GM21447 (cell line): ENCODE results near the gene CAPN13.

Experiments
- ATAC-seq: cut with Tn5 transposase; IDR thresholded peaks from one replicate; pipeline ENCODE4 v1.9.1; 2021; ENCODE audit not compliant: unreplicated experiment

CAPN13 gene

GRCh38 chr2:30730736-30731647, 76.3 kb downstream of the CAPN13 start:
- ATAC-seq, result no peak

DNA sequence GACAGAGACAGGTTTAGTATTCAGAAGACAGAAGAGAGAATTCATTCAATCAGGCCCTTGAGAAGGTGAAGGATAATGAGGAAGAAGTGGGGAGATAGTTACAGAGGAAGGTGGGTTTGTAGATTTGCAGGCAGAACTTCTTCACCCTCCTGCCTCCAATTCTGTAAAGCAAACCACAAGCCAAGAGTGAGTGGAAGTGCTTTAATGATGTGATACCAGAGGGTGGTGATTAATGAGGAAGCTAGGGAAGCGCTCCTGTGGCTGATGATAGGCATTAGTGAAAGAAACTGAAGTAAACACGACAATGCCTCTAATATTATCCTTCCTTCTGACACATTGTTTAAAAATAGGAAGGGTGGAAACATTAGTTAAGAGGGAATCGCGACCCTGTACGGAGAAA, 78.2 kb downstream of the CAPN13 start:
- no peak for ATAC-seq

DNA sequence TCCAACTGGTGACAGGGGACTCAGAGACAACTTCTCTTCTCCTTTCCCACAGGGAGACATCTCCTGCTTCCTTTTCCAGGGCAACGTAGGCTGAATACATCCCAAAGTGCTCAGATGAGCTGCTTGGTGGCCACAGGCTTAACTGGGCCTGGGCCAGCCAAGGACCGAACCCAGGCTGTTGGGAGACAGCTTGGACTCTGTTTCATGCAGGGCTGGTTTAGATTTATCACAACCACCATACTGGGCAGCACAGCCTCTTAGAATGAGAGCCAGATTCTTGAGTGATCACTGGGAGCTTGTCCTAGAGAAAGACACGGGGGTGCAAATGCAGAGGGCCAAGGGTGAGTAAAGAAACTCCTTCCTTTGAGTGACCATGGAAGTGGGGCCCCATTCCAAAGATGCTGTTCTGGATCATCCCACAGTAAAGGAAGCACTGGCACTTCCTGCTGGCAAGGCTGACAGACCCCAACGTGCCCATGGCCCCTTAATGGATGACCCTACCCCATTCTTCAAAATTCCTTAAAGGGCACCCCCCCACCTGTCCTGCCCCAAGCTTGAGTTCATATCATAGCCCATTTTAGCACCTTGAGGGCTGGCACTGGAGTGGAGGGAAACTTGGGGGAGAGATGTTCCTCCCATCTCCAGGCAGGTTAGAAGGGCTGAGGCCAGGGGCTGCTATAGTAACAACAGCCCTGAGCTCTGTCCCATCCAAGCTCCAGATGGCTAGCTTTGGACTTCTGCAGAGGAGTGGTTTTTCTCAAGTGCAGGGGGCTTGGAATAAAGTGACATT, 84.1 kb downstream of the CAPN13 start:
- ATAC-seq, result no peak

- no peak for ATAC-seq
These were observed 85.3 kb downstream of the CAPN13 start for GRCh38 chr2:30721668-30722647.

DNA sequence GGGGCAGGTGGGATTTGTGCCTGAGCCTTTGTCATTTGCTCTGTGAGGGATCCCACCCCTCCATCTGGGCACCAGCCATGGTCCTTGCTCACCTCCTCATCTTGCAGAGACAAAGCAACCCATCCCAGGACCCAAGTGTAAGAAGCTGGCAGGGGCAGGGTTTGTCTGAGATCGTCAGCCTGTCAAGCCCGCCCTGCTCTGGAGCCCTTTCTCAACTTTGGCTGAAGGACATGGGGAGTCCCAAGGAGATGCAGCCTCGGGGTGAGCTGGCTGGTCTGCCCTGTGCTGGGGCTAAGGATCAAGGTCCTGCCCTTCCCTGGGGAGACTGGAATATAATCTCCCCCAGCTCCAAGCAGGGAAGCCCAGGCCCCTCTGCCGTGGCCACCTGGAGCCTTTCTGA, 86.0 kb downstream of the CAPN13 start:
- no peak for ATAC-seq

GRCh38 chr2:30717081-30717650, 90.1 kb downstream of the CAPN13 start:
- no peak for ATAC-seq

DNA sequence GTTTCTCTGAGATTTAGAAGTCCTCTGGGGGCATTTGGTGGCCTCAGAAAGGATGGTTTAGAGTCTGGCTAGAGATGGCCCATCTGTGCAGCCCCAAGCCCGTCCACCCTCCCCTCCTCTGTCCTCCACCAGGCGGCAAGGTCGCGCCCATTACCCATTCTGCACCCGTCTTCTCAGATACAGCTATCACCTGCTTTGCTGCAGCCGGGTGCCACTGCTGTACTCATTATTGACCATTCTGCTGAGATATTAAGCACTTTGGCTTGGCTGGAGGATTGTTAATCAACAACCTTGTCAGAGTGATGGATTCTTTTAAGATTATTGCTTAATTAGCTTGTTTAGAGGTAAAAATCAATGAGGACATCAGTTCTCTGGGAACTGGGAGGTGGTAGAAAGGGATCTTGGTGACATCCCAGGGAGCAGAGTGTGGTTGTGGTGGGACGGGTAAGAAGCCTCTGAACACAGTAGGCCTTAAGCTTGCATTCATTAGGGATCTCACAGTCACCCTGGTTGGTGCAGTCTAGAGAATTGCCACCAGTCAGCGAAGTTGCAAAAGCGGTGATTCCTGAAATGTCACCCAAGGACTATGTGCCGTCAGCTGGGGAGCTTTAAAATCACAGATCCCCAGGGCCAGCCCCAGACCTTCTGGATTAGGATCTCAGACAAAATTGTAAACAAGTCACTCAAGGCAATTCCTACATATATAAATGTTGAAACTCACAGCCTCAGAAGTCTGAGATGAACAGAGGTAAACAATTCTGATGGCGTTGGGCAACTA, 90.9 kb downstream of the CAPN13 start:
- no peak for ATAC-seq

DNA sequence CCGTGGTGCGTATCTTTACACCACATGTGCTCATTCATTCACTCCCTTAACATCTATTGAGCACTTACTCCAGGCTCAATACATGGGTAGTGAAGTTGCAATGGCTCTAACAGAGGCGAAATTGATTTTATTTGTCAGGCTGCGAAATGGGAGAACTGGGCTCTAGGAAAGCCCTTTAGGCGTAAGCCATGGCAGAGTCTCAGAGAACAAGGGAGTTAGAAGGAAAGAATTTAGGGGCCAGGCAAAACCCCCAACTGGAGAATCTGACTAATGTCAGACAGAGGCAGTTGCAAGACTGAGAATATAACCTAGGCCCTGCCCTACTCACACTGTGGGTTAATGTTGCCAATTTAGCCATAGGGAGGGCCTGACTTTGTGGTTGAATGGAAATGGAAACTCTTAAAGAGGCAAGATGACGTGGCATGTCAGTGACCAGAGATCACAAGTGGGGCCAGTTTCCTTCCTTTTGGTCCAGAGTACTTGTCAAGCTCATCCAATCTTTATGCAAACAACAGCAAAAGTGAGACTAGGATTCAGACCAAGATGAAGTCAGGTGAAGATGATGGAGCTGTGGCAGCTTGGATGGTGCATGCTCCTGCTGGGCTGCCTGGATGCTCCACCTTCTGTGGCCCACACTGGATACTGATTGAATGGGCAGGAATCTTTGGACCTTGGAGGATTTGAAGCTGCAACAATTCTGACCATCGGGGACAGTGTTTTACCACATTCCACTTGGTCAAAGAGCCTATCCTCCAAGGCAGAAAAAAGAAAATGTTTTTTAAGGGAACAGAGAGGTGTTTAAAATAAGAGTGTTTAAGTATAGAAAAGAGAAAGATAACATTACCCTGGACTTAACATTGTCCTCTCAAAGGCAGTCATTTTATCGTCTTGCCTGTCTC, 92.2 kb downstream of the CAPN13 start:
- ATAC-seq, result no peak

GRCh38 chr2:30713698-30714097, 93.5 kb downstream of the CAPN13 start:
- ATAC-seq, result no peak

GRCh38 chr2:30711646-30712085, 95.6 kb downstream of the CAPN13 start:
- peak; percentile 73 for ATAC-seq

- no peak for ATAC-seq
These were observed 96.8 kb downstream of the CAPN13 start for GRCh38 chr2:30710461-30710860.

- no peak for ATAC-seq
These were observed 97.2 kb downstream of the CAPN13 start for GRCh38 chr2:30710016-30710415.

DNA sequence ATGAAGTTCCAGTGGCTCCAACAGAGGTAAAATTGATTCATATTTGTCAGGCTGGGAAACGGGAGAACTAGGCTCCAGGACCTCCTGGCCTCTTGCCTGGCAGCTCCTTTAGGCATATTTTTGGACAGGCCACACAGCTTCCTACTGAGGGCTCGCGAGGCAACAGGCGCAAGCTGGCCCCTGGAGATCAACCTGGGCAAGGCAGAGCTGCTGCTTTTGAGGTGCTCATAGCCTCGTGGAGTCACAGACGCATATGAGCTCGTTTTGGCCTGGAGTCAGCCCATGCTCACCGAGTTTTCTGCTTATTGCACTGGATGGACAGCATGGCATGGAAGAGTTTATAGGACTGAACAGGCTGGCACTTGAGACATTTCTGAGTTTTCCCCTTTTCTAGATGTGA, 97.7 kb downstream of the CAPN13 start:
- ATAC-seq, result no peak

- ATAC-seq, result no peak
These were observed 98.6 kb downstream of the CAPN13 start for GRCh38 chr2:30708491-30709290.

DNA sequence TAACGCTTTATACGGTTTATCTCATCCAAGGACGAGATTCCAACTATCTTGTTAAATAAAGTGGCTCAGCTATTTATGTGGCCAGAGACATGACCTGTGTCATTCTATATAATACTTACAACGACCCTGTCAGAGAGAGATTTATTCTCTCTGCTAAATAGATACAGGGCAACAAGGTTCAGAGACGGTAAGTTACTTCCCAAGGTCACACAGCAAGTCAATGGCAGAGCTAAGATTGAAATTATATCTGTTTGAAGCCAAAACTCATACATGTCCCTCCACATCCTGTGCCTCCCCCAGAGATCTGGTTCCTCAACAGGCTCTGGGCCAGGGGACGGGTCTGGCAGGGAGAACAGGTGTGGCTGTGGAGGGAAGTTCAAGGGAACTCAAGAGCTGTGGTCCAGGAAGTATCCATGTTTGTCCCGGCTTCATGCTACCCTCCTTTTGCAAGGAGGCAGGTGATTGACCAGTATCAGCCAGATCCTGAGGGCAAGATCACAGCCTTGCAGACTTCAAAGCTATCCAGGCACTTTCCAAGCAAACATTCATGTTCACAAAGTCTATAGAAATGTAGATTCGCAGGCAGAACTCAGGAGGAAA, 99.8 kb downstream of the CAPN13 start:
- no peak for ATAC-seq

DNA sequence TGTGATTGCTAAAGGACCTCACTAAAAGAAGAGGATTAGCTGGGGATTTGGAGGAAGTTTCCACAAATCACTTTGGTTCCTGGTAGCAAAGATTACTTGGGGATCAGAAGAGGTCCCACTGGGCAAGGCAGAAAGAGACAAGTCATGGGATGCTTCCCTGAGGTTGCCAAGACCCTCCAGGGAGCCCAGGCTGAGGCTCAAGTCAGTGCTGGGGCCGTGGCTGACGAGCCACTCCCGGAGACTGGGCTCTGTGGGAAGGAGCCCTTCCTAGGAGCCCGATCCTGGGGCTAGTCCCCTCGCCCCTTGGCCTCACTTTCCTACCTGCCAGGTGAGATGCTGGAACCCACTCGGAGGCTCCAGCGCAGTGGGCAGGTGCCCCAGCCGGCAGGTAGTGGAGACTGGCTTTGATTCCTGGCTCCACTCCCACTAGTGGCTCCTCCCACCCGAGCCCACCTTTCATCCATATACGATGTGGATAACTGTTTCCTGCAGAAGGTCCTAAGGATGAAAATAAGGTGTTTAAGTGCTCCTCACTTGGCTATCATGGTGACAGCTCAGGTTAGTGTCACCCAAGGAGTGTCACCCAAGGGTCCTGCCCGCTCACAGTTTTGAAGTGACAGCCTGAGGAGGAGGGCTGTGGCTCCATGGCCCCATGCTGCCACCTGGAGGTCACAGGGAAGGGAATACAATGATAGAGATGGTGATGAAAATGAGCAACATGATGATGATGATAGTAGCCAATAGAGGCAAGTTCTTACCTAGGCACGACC, 100.5 kb downstream of the CAPN13 start:
- ATAC-seq, result no peak
